PC-3 (cell line): ENCODE measurements around the gene SAPCD2.

ENCODE experiments used
- EZH2 ChIP-seq: fragments of 300-600 bp; sonication (generic); IDR thresholded peaks from one replicate; pipeline ENCODE4 v1.6.1; 2017; ENCODE audit warnings: antibody characterized with exemption, mild to moderate bottlenecking, low read length; ENCODE audit not compliant: unreplicated experiment
- EZH2phosphoT487 ChIP-seq: fragments of 300-600 bp; sonication (generic); IDR thresholded peaks from 2 replicates; pipeline ENCODE4 v1.6.1; 2018; ENCODE audit warnings: mild to moderate bottlenecking, antibody characterized with exemption, low read length, borderline replicate concordance
- TF ChIP-seq, protein P1 (sequence below): fragments of 300-600 bp; sonication (generic); conservative IDR thresholded peaks from 2 replicates; pipeline ENCODE4 v1.5.1; 2017; ENCODE audit warnings: antibody characterized with exemption, low read depth, mild to moderate bottlenecking, low read length

DNA sequence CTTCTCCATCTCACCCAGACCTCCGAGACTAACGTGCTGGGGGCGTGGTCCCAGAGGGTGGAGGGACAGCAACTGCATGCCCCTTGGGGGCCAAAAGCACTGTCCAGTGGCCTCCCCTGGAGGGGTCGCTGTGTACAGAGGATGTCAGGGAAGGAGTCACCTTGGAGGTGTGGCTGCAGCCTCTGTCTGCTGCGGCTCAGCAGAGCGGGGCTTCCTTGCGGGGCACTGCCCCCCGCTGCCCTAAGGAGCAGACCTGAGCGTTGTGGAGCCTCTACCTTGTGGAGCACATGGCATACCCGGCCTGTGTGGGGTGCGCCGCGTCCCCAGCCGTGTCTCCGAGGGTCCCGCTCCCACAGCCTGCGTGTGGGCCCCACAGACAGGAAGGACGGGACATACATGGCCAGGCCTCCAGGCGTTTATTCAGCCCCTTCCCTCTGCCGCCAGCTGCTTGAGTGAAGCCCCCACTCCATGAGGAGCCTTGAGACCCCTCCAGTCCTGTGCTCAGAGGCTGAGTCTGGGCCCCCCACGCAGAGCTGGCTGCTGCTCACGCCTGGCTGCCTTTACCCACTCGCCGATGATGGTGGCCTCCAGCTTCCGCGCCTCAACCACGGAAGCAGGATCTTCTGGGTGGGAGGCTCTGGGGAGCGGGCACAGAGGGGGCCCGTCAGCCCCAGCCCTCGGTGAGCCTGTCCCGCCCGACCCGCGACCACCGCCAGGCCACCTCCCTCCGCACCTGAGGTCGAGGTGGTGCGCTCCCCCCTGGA lies 40.0 kb upstream of the SAPCD2 start:
- TF ChIP-seq, protein P1, sequence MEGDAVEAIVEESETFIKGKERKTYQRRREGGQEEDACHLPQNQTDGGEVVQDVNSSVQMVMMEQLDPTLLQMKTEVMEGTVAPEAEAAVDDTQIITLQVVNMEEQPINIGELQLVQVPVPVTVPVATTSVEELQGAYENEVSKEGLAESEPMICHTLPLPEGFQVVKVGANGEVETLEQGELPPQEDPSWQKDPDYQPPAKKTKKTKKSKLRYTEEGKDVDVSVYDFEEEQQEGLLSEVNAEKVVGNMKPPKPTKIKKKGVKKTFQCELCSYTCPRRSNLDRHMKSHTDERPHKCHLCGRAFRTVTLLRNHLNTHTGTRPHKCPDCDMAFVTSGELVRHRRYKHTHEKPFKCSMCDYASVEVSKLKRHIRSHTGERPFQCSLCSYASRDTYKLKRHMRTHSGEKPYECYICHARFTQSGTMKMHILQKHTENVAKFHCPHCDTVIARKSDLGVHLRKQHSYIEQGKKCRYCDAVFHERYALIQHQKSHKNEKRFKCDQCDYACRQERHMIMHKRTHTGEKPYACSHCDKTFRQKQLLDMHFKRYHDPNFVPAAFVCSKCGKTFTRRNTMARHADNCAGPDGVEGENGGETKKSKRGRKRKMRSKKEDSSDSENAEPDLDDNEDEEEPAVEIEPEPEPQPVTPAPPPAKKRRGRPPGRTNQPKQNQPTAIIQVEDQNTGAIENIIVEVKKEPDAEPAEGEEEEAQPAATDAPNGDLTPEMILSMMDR, result no peak
- TF ChIP-seq EZH2phosphoT487 (no peak), EZH2 (no peak)
